GM21576 (cell line): ENCODE data around the gene SND1.

Experiments used
- ATAC-seq: cut with Tn5 transposase; IDR thresholded peaks from one replicate; pipeline ENCODE4 v1.9.1; 2021; ENCODE audit warnings: mild to moderate bottlenecking, moderate library complexity; ENCODE audit not compliant: unreplicated experiment

The SND1 gene

GRCh38 chr7:127651556-127652332, at the start of gene SND1:
SND1 (plus strand) TSS chr7:127652194; CDS start chr7:127652374, 180 bp downstream.
- peak; percentile 91 for ATAC-seq

- ATAC-seq = no peak
These were observed 43.5 kb upstream of the SND1 start for GRCh38 chr7:127608446-127608845.

- ATAC-seq = no peak
These were observed 42.7 kb upstream of the SND1 start for GRCh38 chr7:127609297-127609696.

- ATAC-seq = no peak
These were observed 39.7 kb upstream of the SND1 start for GRCh38 chr7:127612263-127612662.

GRCh38 chr7:127616724-127617123, 35.3 kb upstream of the SND1 start:
- ATAC-seq = no peak

GRCh38 chr7:127618042-127618441, 34.0 kb upstream of the SND1 start, which contains the start of gene PAX4:
PAX4 (minus strand) TSS chr7:127618142; CDS start chr7:127615928, 2,214 bp downstream.
- no peak for ATAC-seq

- no peak for ATAC-seq
These were observed 33.2 kb upstream of the SND1 start for GRCh38 chr7:127618775-127619174.

GRCh38 chr7:127619681-127620405, 32.2 kb upstream of the SND1 start:
- no peak for ATAC-seq

GRCh38 chr7:127620406-127621233, 31.4 kb upstream of the SND1 start:
- no peak for ATAC-seq

GRCh38 chr7:127625331-127625730, 26.7 kb upstream of the SND1 start:
- no peak for ATAC-seq

- ATAC-seq = no peak
These were observed 23.5 kb upstream of the SND1 start for GRCh38 chr7:127628445-127628844.

- peak; percentile 70 for ATAC-seq
These were observed 22.6 kb upstream of the SND1 start for GRCh38 chr7:127629268-127629854.

- ATAC-seq = no peak
These were observed 19.6 kb upstream of the SND1 start for GRCh38 chr7:127632276-127632910.

GRCh38 chr7:127635659-127636285, 16.2 kb upstream of the SND1 start:
- ATAC-seq = no peak

GRCh38 chr7:127638197-127638596, 13.8 kb upstream of the SND1 start:
- ATAC-seq = no peak

- no peak for ATAC-seq
These were observed 7.5 kb upstream of the SND1 start for GRCh38 chr7:127644484-127644883.

- no peak for ATAC-seq
These were observed 4.4 kb upstream of the SND1 start for GRCh38 chr7:127647636-127648035.

GRCh38 chr7:127648986-127649385, 3.0 kb upstream of the SND1 start:
- no peak for ATAC-seq

GRCh38 chr7:127650847-127651555, 993 bp upstream of the SND1 start:
- ATAC-seq = no peak
